Activated naive CD4-positive, alpha-beta T cell treated with anti-CD3 and anti-CD28 coated beads, Interleukin-2, amount 10 ng/mL, durations not matched to agents 7 days and 5 days (primary cell): Measurements from ENCODE around the gene HELZ2.
A peak's percentile ranks its signal among the peaks of the same experiment; 100 is the strongest.

Experiments used
- CTCF ChIA-PET: fragments of 350-600 bp; sonication (Branson Sonifier 250); formaldehyde crosslinking; loops from one replicate; lab custom pipeline; 2021; ENCODE audit warnings: antibody characterized with exemption; lab: Charles Lee
- DNase-seq: peaks from one replicate; pipeline ENCODE4 v3.0.0-alpha.2; 2020
- H3K27ac Mint-ChIP-seq: one replicate; pipeline ENCODE4 v1.8.0; 2021; ENCODE audit warnings: mild to moderate bottlenecking, moderate library complexity, mixed read lengths
- H3K27me3 Mint-ChIP-seq: one replicate; pipeline ENCODE4 v1.8.0; 2021; ENCODE audit warnings: mild to moderate bottlenecking, mixed read lengths
- H3K36me3 Mint-ChIP-seq: one replicate; pipeline ENCODE4 v1.8.0; 2021; ENCODE audit warnings: mixed read lengths
- H3K4me1 Mint-ChIP-seq: one replicate; pipeline ENCODE4 v1.8.0; 2021; ENCODE audit warnings: mixed read lengths
- H3K4me3 Mint-ChIP-seq: one replicate; pipeline ENCODE4 v1.8.0; 2021; ENCODE audit warnings: mild to moderate bottlenecking, moderate library complexity, mixed read lengths
- H3K9me3 Mint-ChIP-seq: one replicate; pipeline ENCODE4 v1.8.0; 2021; ENCODE audit warnings: mixed read lengths

HELZ2 gene

DNA sequence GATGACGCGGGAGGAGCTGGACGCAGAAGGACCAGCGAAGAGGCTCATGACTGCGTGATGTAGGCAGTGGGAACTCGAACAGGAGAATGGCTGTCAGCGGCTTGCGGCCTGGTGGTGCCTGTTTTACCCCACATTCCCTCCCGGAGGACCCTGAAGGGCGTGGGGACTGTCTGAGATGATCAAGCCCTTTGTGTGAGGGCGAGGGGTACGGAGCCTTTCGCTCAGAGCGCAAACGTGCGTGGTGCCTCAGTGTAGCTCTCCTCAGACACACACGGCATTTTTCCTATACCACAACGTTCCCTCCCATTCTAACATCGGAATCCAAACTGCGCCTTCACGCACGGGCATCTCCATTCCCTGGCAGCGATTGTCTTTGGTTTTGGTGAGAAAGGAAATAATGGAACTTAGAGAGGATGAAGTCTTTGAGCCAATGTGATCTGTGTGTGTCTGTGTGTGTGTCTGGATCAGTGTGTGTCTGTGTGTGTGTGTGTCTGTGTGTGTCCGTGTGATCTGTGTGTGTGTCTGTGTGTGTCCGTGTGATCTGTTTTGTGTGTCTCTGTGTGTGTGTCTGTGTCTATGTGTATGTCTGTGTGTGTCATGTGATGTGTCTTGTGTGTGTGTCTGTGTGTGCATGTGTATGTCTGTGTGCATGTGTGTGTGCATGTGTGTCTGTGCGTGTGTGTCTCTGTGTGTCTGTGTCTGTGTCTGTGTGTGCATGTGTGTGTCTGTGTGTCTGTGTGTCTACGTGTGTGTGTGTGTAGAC is 42.2 kb downstream of the HELZ2 start:
- Mint-ChIP-seq H3K4me3 (no peak overlapping the region), H3K36me3 (no peaks in the 10 kb centered on the region), H3K9me3 (no peaks in the 10 kb centered on the region), H3K27me3 (peaks cover 45% of the 10 kb centered on the region), H3K4me1 (peaks cover 11% of the 10 kb centered on the region), H3K27ac (no peak overlapping the region)
- DNase-seq: peak; percentile 19
- CTCF ChIA-PET: no interaction called here

DNA sequence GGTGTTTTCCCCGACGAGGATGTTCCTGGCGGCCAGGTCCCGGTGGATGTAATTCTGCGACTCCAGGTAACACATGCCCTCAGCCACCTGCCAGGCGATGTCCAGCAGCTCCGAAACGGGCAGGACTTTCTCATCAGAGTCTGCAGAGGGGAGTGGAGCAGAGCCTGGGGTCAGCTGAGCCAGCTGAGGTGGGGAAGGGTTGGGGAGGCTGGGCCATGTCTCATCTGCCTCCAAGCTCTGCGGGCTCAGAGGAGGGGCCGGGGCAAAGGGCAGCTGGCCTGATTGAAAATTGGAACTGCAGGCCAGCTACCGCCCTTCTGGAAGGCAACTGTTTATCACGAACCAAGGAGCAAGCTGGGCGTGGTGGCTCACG is 43.3 kb downstream of the HELZ2 start:
- Mint-ChIP-seq H3K9me3 (no peaks in the 10 kb centered on the region), H3K27ac (no peak overlapping the region), H3K36me3 (no peaks in the 10 kb centered on the region), H3K4me3 (no peak overlapping the region), H3K27me3 (peaks cover 37% of the 10 kb centered on the region), H3K4me1 (peaks cover 4% of the 10 kb centered on the region)
- CTCF ChIA-PET: no interaction called here
- DNase-seq: peak; percentile 20

DNA sequence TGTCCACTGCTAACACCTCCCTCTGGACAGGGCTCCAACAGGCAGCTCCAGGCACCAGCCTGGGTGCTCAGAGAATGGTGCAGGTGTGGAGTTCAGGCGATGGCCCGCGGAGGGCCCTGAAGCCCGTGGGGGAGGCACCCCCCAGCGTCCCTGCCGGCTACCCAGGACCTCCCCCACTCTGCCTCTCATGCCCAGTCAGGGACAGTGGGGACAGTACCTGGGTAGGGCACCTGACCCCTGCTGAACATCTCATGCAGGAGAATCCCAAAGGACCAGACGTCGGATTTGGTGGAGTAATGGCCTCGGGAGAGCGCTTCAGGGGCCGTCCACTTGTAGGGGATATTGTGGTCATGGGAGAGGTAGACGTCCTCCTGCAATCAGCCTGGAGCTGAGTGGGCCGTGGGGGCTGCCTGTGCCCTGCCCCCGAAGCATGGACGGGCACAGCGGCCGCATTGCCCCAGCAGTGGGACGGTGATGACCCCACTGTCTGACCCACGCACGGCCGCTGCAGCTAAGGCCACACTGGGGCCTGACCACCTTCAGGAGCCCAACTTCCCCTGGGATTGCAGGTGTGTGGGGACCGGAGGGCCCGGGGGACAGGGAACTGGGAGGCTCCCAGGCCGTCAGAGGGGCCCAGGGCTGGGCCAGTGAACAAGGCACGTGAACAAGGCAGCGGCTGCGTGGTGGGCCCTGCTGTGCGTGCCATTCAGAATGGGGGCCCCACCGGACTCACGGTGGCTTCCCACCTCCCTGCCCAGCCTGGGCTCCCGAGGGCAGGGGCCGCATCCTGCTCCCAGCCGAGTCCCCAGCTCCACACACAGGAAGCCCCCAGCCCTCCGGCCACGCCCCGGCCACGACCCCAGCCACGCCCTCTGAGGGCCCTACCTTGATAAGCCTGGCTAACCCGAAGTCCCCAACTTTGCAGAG is 43.9 kb downstream of the HELZ2 start:
- CTCF ChIA-PET: interaction anchor here (1.6 kb wide), 1 partner anchor 8 kb away, joined by 6 read pairs; no protein-coding TSS in a partner anchor
- Mint-ChIP-seq H3K9me3 (no peaks in the 10 kb centered on the region), H3K27ac (no peak overlapping the region), H3K4me3 (no peak overlapping the region), H3K4me1 (peaks cover 4% of the 10 kb centered on the region), H3K36me3 (no peaks in the 10 kb centered on the region), H3K27me3 (peaks cover 33% of the 10 kb centered on the region)
- DNase-seq: peak; percentile 18

DNA sequence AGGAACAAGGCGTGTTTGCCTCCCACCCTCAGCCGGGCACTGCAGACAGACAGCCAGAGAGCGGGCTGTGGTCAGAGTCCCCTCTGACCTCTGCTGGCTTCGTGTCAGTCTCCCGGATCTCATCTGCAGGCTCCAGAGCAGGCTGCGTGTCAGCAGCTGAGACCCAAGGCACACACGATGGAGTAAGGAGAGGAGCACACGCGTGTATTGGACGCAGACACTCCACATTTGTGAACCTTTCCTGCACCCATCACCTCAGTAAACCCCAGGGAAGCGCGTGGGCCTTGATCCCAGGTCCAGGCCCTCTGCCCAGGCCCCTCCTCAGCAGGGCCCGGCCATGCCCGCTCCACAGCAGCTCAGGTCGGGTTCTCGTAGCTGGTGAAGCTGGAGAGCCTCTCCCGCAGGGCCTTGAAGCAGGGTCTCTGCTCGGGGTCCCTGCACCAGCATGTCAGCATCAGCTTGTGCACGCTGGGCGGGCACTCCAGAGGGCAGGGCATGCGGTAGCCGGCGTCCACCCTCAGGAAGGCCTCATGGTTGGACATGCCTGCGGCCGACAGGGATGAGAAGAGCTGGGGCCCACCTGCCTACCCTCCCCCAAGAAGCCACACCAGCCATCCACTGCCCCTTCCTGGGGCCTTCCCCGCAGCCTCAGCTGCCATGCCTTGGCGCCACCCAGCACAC is 44.7 kb downstream of the HELZ2 start:
- peak overlapping the region; percentile 52 for H3K27ac Mint-ChIP-seq

DNA sequence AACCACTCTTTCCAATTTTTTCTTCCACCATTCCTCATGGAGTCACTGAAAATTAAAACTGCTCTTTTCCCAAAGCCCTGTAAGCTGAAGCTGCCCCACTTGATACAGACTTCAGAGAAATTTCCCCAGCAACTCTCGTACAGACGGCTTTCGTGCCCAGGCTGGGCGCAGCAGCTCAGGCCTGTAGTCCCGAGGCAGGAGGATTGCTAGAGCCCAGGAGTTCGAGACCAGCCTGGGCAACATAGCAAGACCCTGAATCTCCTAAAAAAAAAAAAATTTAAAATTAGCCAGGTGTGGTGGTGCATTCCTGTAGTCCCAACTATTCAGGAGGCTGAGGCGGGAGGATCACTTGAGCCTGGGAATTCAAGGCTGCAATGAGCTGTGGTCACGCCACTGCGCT is 46.9 kb downstream of the HELZ2 start:
- CTCF ChIA-PET: interaction anchor here (1.3 kb wide), 1 partner anchor 10 kb away, joined by 4 read pairs; the partner anchor contains the start of gene PTK6

More for the DNA sequence above, 44.7 kb downstream of the HELZ2 start:
- H3K4me1 Mint-ChIP-seq: peaks cover 6% of the 10 kb centered on the region
- peaks cover 29% of the 10 kb centered on the region for H3K27me3 Mint-ChIP-seq
- H3K36me3 Mint-ChIP-seq: peaks cover 4% of the 10 kb centered on the region
- no peaks in the 10 kb centered on the region for H3K9me3 Mint-ChIP-seq
- no peak overlapping the region for H3K4me3 Mint-ChIP-seq
- peak; percentile 20 for DNase-seq
- CTCF ChIA-PET: interaction anchor here (1.6 kb wide), 1 partner anchor 9 kb away, joined by 6 read pairs; no protein-coding TSS in a partner anchor

DNA sequence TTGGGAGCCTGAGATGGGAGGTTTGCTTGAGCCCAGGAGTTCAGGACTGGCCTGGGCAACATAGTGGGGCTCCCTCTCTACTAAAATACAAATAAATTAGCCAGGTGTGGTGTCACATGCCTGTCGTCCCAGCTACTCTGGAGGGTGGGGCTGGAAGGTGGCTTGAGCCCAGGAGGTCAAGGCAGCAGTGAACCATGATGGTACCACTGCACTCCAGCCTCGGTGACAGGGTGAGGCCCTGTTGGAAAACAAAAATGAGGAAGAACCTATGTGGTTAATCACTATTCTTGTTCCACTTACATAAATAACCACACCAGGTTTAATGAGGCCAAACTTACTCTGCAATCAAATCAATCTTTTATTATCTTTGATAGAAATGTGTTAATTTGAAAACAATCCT is 48.1 kb downstream of the HELZ2 start:
- no peak overlapping the region for H3K27ac Mint-ChIP-seq
- H3K9me3 Mint-ChIP-seq: peaks cover 6% of the 10 kb centered on the region
- DNase-seq: peak; percentile 12
- CTCF ChIA-PET: no interaction called here
- peaks cover 22% of the 10 kb centered on the region for H3K27me3 Mint-ChIP-seq
- H3K4me1 Mint-ChIP-seq: peaks cover 18% of the 10 kb centered on the region
- H3K36me3 Mint-ChIP-seq: peaks cover 25% of the 10 kb centered on the region
- no peak overlapping the region for H3K4me3 Mint-ChIP-seq

More for the DNA sequence above, 46.9 kb downstream of the HELZ2 start:
- no peak overlapping the region for H3K27ac Mint-ChIP-seq
- peak; percentile 8 for DNase-seq
- H3K27me3 Mint-ChIP-seq: peaks cover 26% of the 10 kb centered on the region
- H3K9me3 Mint-ChIP-seq: peaks cover 6% of the 10 kb centered on the region
- H3K4me3 Mint-ChIP-seq: no peak overlapping the region
- peaks cover 21% of the 10 kb centered on the region for H3K36me3 Mint-ChIP-seq
- peaks cover 15% of the 10 kb centered on the region for H3K4me1 Mint-ChIP-seq

DNA sequence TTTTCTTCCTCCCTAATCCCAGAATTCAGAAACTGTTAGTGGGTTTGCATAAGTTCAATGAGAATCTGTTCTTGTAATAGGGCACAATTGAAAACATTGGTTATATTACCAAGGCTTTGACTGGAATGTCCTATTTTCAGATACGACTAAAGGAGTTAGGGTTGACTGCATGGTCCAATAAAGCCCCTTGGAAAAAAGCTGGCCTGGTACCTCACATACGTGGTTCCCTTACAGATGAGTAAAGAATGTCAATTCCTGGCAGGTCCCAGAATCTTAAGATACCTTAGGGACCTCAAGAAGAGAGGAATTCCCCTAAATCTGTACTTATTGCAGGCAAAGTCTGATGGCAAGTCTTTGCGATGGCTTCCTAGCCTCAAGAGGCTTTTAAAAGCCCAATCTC is 48.9 kb downstream of the HELZ2 start:
- Mint-ChIP-seq H3K4me1 (peaks cover 18% of the 10 kb centered on the region), H3K9me3 (peaks cover 6% of the 10 kb centered on the region), H3K4me3 (no peak overlapping the region), H3K27me3 (peaks cover 22% of the 10 kb centered on the region), H3K36me3 (peaks cover 25% of the 10 kb centered on the region), H3K27ac (no peak overlapping the region)
- DNase-seq: no peak
- CTCF ChIA-PET: no interaction called here
